Measurements from ENCODE around the gene CASTOR1.

Gene CASTOR1

DNA sequence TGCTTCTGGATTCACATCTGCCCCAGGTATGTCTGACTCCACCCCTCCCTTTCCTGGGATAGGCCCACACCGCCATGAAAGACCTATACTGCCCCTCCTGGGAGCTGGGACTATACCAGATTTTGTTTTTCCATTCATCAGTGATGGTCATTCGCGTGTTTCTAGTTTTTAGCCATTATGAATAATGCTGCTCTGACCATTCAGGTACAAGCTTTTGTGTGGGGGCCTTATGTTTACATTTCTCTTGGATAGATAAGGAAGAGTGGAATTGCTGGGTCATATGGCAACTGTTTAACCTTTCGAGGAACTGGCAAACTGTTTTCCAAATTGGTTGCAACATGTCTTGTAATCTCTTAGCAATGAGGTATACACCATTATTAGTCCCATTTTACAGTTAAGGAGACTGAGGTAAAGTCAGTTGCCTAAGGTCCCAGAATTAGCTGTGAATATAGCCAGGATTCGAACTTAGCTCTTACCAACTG lies 38.6 kb upstream of the CASTOR1 start:
- peaks cover 37% of the 10 kb centered on the region for H3K36me3 ChIP-seq
- H3K4me1 ChIP-seq (ENCODE audit: control insufficient read depth in 1 of 2, insufficient read depth in 1 of 2, low read depth in 1 of 2, low read length in 1 of 2): peaks cover 35 to 46% of the 10 kb centered on the region in 2 experiments
- H3K27me3 ChIP-seq: no peaks in the 10 kb centered on the region
- TF ChIP-seq, protein P1, sequence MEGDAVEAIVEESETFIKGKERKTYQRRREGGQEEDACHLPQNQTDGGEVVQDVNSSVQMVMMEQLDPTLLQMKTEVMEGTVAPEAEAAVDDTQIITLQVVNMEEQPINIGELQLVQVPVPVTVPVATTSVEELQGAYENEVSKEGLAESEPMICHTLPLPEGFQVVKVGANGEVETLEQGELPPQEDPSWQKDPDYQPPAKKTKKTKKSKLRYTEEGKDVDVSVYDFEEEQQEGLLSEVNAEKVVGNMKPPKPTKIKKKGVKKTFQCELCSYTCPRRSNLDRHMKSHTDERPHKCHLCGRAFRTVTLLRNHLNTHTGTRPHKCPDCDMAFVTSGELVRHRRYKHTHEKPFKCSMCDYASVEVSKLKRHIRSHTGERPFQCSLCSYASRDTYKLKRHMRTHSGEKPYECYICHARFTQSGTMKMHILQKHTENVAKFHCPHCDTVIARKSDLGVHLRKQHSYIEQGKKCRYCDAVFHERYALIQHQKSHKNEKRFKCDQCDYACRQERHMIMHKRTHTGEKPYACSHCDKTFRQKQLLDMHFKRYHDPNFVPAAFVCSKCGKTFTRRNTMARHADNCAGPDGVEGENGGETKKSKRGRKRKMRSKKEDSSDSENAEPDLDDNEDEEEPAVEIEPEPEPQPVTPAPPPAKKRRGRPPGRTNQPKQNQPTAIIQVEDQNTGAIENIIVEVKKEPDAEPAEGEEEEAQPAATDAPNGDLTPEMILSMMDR (IDR thresholded peaks at IDR 0.05): no peak
- H3K9me3 ChIP-seq: no peaks in the 10 kb centered on the region
- H3K27ac ChIP-seq: peak overlapping the region; percentile 84
- no peak overlapping the region for H3K4me3 ChIP-seq (ENCODE audit: low read depth in 1 of 2, low read length in 1 of 2)

DNA sequence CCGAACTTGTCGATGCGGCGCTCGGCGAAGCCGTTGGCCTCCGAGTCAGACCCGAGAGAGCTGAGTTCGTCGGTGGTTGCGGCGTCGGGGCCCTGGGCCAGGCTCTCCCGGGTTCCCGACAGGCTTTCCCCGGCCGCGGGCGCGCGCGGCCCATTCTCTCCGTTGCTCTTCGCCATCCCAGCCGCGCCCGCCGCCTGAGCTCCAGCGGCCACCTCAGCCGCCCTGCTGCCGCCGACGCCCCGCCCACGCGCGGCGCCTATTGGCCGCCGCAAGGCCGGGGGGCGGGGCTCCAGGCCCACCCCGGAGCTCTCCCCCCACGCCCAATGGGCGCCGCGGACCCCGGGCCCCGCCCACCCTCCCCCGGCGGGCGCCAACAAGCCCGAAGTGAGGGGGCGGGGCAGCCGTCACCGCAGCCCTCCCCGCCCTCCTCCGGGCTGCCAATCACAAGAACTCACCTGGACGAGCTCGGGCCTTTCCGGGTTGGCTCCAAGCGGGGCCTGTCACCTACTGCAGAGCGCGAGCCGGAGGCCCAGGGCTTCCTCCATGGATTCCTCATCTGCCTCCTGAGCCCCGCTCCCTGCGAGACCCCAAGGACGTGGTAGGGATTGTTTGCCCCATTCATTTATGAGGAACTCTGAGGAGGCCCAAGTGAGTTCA lies 37.5 kb upstream of the CASTOR1 start, which contains the start of gene TBC1D10A:
Gene TBC1D10A, minus strand, starts transcription at position 236 of the 657 bp plus-strand sequence. Its CDS starts 60 bp downstream, at position 176.
- Histone ChIP-seq H3K9me3 (no peaks in the 10 kb centered on the region), H3K36me3 (peaks cover 27% of the 10 kb centered on the region), H3K27me3 (no peaks in the 10 kb centered on the region), H3K27ac (peak within 1 kb of the TSS; percentile 84), H3K4me1 (ENCODE audit: control insufficient read depth in 1 of 2, insufficient read depth in 1 of 2, low read depth in 1 of 2, low read length in 1 of 2) (peaks cover 35 to 46% of the 10 kb centered on the region in 2 experiments), H3K4me3 (ENCODE audit: low read depth in 1 of 2, low read length in 1 of 2) (peak within 1 kb of the TSS; percentile 91 to 98)
- TF ChIP-seq, protein P1 (IDR thresholded peaks at IDR 0.05): peak; percentile 54

DNA sequence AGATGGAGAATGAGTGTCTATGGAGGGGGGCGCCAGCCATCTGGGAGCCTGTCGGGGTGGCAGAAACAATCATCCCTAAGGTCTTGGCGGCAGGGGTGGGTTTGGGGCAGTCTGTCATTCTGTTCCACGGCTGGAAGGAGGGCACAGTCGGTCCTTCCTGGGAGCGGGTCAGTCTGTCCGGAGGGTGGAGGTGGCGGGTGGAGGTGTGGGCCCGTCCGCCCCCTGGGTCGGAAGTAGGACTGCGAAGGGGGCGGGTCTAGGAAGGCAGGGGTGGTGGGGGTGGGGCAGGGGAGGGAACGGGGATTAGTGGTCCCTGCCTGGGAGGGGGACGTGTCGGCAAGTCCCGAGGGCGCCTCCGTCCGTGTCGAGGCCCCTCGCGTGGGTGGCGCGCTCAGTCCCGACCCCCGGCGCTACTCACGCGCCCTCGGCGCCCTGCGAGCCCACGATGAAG lies 37.0 kb upstream of the CASTOR1 start:
- H3K36me3 ChIP-seq: peaks cover 21% of the 10 kb centered on the region
- H3K4me1 ChIP-seq (ENCODE audit: control insufficient read depth in 1 of 2, insufficient read depth in 1 of 2, low read depth in 1 of 2, low read length in 1 of 2): peaks cover 38 to 46% of the 10 kb centered on the region in 2 experiments
- peak overlapping the region; percentile 91 to 98 for H3K4me3 ChIP-seq (ENCODE audit: low read depth in 1 of 2, low read length in 1 of 2)
- peak overlapping the region; percentile 84 for H3K27ac ChIP-seq
- H3K27me3 ChIP-seq: no peaks in the 10 kb centered on the region
- TF ChIP-seq, protein P1 (IDR thresholded peaks at IDR 0.05): no peak
- H3K9me3 ChIP-seq: no peaks in the 10 kb centered on the region

DNA sequence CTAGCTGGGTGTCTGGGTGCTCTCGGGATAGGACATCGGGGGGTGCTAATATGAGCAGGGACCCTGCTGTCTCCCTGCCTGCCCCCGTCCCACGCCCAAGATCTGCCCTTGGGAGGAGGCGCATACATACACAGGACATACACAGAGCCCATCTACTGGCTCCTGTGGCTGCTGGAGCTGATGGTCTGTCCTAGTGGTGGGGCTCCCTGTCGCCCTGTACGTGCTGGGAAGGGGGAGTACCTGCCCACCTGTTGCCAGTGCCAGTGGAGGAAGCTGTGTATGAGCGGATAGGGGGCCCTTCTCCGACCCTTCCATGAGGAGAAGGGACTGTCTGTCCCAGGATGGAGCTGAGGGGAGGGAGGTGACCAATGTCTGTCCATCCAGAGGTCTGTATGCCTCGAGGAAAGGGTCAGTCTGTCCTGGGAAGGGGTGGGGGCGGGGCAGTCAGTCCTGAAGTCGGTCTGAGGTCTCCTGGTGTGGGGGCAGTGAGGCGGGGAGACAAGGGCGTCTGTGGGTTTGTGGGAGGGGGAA lies 36.5 kb upstream of the CASTOR1 start:
- H3K27me3 ChIP-seq: no peaks in the 10 kb centered on the region
- no peaks in the 10 kb centered on the region for H3K9me3 ChIP-seq
- H3K4me1 ChIP-seq (ENCODE audit: control insufficient read depth in 1 of 2, insufficient read depth in 1 of 2, low read depth in 1 of 2, low read length in 1 of 2): peaks cover 41 to 49% of the 10 kb centered on the region in 2 experiments
- TF ChIP-seq, protein P1 (IDR thresholded peaks at IDR 0.05): no peak
- peaks cover 16% of the 10 kb centered on the region for H3K36me3 ChIP-seq
- H3K27ac ChIP-seq: peak overlapping the region; percentile 84
- H3K4me3 ChIP-seq (ENCODE audit: low read depth in 1 of 2, low read length in 1 of 2): peak overlapping the region; percentile 91 to 98

DNA sequence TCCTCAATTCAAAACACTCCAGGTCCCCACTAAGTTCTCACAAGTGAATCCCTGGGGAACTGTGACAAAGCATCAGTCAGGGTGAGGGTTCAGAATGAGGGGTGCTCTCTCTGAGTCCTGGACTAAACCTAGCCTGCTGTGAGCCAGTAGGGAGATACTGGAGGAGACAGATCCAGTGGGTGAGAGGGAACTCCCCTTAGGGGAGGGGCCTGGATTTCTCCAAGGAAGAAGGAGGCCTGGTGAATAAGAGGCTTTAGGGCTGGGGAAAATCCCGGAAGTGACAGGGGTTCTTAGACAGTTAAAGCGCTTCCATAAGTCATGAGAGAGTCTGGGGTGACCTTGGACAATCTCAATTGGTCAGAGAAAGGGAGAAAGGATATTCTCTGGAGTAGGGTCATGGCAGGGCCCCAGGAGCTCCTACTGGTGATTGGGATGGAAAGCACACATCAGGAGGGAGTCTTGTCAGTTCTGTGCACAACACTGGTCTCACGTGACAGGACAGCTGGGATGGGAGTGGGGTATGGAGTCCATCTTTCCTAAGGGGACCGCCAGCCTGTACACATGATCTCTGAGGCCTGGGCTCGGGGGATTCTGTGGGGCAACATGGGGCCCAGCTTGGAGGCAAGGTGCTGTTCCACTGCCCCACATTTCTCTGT lies 35.9 kb upstream of the CASTOR1 start:
- H3K4me3 ChIP-seq (ENCODE audit: low read depth in 1 of 2, low read length in 1 of 2): peak overlapping the region; percentile 91 to 98
- H3K4me1 ChIP-seq (ENCODE audit: control insufficient read depth in 1 of 2, insufficient read depth in 1 of 2, low read depth in 1 of 2, low read length in 1 of 2): peaks cover 46 to 55% of the 10 kb centered on the region in 2 experiments
- no peaks in the 10 kb centered on the region for H3K27me3 ChIP-seq
- TF ChIP-seq, protein P1 (IDR thresholded peaks at IDR 0.05): no peak
- H3K9me3 ChIP-seq: no peaks in the 10 kb centered on the region
- peak overlapping the region; percentile 47 for H3K27ac ChIP-seq
- H3K36me3 ChIP-seq: peaks cover 11% of the 10 kb centered on the region

All from neutrophil (primary cell).